KMS-11 (cell line): ENCODE data around the gene SGCE.

Source experiments
- H2AFZ ChIP-seq: fragments of 200-600 bp; sonication (generic); 2 replicates; pipeline ENCODE4 v1.6.1; 2016; ENCODE audit warnings: antibody characterized with exemption, mixed run types, low read depth
- H3K27ac ChIP-seq: fragments of 200-600 bp; sonication (generic); 2 replicates; pipeline ENCODE4 v1.6.1; 2016; ENCODE audit warnings: mild to moderate bottlenecking, mixed run types
- H3K27me3 ChIP-seq: fragments of 200-600 bp; sonication (generic); 2 replicates; pipeline ENCODE4 v1.6.1; 2017; ENCODE audit warnings: mild to moderate bottlenecking, low read depth, mixed run types, moderate library complexity; ENCODE audit not compliant: insufficient read depth
- H3K36me3 ChIP-seq: fragments of 200-600 bp; sonication (generic); 2 replicates; pipeline ENCODE4 v1.6.1; 2017; ENCODE audit warnings: mild to moderate bottlenecking, mixed run types; ENCODE audit not compliant: insufficient read depth
- H3K4me1 ChIP-seq: fragments of 200-600 bp; sonication (generic); 2 replicates; pipeline ENCODE4 v1.6.1; 2016; ENCODE audit warnings: mild to moderate bottlenecking, low read depth, mixed run types; ENCODE audit not compliant: poor library complexity, severe bottlenecking
- H3K4me2 ChIP-seq: fragments of 200-600 bp; sonication (generic); 2 replicates; pipeline ENCODE4 v1.7.0; 2016; ENCODE audit warnings: mild to moderate bottlenecking, mixed run types
- H3K4me3 ChIP-seq: fragments of 200-600 bp; sonication (generic); IDR thresholded peaks from 2 replicates; pipeline ENCODE4 v1.6.1; 2017; ENCODE audit warnings: low read depth, low read length, mixed read lengths; ENCODE audit not compliant: insufficient read depth
- H3K79me2 ChIP-seq: fragments of 200-600 bp; sonication (generic); 2 replicates; pipeline ENCODE4 v1.6.1; 2016; ENCODE audit warnings: low read depth, mixed run types; ENCODE audit not compliant: insufficient read depth
- H3K9ac ChIP-seq: fragments of 200-600 bp; sonication (generic); 2 replicates; pipeline ENCODE4 v1.6.1; 2016; ENCODE audit warnings: mild to moderate bottlenecking, mixed run types
- H4K20me1 ChIP-seq: fragments of 200-600 bp; sonication (generic); 2 replicates; pipeline ENCODE4 v1.6.1; 2016; ENCODE audit warnings: mild to moderate bottlenecking, mixed run types; ENCODE audit not compliant: insufficient read depth
- CTCF ChIP-seq: fragments of 200-600 bp; sonication (generic); conservative IDR thresholded peaks from 2 replicates; pipeline ENCODE4 v1.6.1; 2017; ENCODE audit warnings: low read depth, mild to moderate bottlenecking, antibody characterized with exemption, low read length, moderate library complexity, mixed read lengths

Gene SGCE

GRCh38 chr7:94671444-94672235 lies 15.7 kb upstream of the SGCE start:
- no peaks in the 10 kb centered on the region for H3K36me3 ChIP-seq
- TF ChIP-seq CTCF = no peak
- H3K9ac ChIP-seq = no peak overlapping the region
- H3K4me2 ChIP-seq = no peak overlapping the region
- H2AFZ ChIP-seq = no peak overlapping the region
- H3K4me3 ChIP-seq = no peak overlapping the region
- H3K27ac ChIP-seq = no peak overlapping the region
- H3K79me2 ChIP-seq = no peaks in the 10 kb centered on the region; the same call in 1 of the 2 replicates
- no peaks in the 10 kb centered on the region for H4K20me1 ChIP-seq
- no peaks in the 10 kb centered on the region for H3K27me3 ChIP-seq
- H3K4me1 ChIP-seq = peaks cover 4% of the 10 kb centered on the region

- Histone ChIP-seq H3K27me3 (no peaks in the 10 kb centered on the region), H4K20me1 (no peaks in the 10 kb centered on the region), H3K4me2 (no peak overlapping the region), H3K9ac (no peak overlapping the region), H3K27ac (no peak overlapping the region), H3K36me3 (no peaks in the 10 kb centered on the region), H3K4me3 (no peak overlapping the region), H3K79me2 (no peaks in the 10 kb centered on the region; the same call in 1 of the 2 replicates), H2AFZ (no peak overlapping the region), H3K4me1 (peaks cover 4% of the 10 kb centered on the region)
- no peak for TF ChIP-seq CTCF
Observed at GRCh38 chr7:94669773-94670495, 14.0 kb upstream of the SGCE start.

- Histone ChIP-seq H3K27ac (no peak overlapping the region), H3K9ac (no peak overlapping the region), H3K79me2 (peaks cover 14% of the 10 kb centered on the region; the same call in 1 of the 2 replicates), H3K27me3 (no peaks in the 10 kb centered on the region), H3K4me3 (no peak overlapping the region), H3K36me3 (no peaks in the 10 kb centered on the region), H4K20me1 (no peaks in the 10 kb centered on the region; the same call in 1 of the 2 replicates), H2AFZ (no peak overlapping the region), H3K4me2 (no peak overlapping the region), H3K4me1 (peaks cover 17% of the 10 kb centered on the region)
- TF ChIP-seq CTCF = no peak
Observed at GRCh38 chr7:94666879-94667587, 11.1 kb upstream of the SGCE start.

GRCh38 chr7:94665426-94665825 lies 9.5 kb upstream of the SGCE start:
- peaks cover 32% of the 10 kb centered on the region for H3K4me1 ChIP-seq
- H3K79me2 ChIP-seq = peaks cover 23% of the 10 kb centered on the region; the same call in 1 of the 2 replicates
- H3K27me3 ChIP-seq = no peaks in the 10 kb centered on the region
- H3K4me3 ChIP-seq = no peak overlapping the region
- no peak overlapping the region for H2AFZ ChIP-seq
- H4K20me1 ChIP-seq = no peaks in the 10 kb centered on the region; the same call in 1 of the 2 replicates
- H3K36me3 ChIP-seq = no peaks in the 10 kb centered on the region
- H3K4me2 ChIP-seq = no peak overlapping the region
- no peak for TF ChIP-seq CTCF
- no peak overlapping the region for H3K27ac ChIP-seq
- H3K9ac ChIP-seq = no peak overlapping the region
